IPS-20b (cell line): ENCODE results near the gene PTPA.
"Not testable (repeated sequence)": the region's sequence is repeated elsewhere in the genome, so short reads cannot be mapped to it uniquely, and the experiment has no call there.

Experiments
- H3K27ac ChIP-seq: one replicate; pipeline ENCODE4 v1.5.1; 2013; ENCODE audit warnings: low read length
- H3K27me3 ChIP-seq: 2 replicates; pipeline ENCODE4 v1.6.1; 2013; ENCODE audit warnings: mild to moderate bottlenecking, low read length, inconsistent platforms; ENCODE audit not compliant: insufficient read depth
- H3K36me3 ChIP-seq: 2 replicates; pipeline ENCODE4 v1.6.1; 2013; ENCODE audit warnings: low read depth, mild to moderate bottlenecking, inconsistent platforms, low read length, moderate library complexity; ENCODE audit not compliant: insufficient read depth
- H3K4me1 ChIP-seq: 2 replicates; pipeline ENCODE4 v1.6.1; 2013; ENCODE audit warnings: mild to moderate bottlenecking, control low read depth, inconsistent platforms, low read length, moderate library complexity; ENCODE audit not compliant: insufficient read depth
- H3K4me3 ChIP-seq: 2 replicates; pipeline ENCODE4 v1.5.1; 2013; ENCODE audit warnings: mild to moderate bottlenecking, low read length, inconsistent platforms
- H3K9ac ChIP-seq: 2 replicates; pipeline ENCODE4 v1.6.1; 2013; ENCODE audit warnings: low read depth, mild to moderate bottlenecking, inconsistent platforms, low read length, moderate library complexity
- H3K9me3 ChIP-seq: 2 replicates; pipeline ENCODE4 v1.6.1; 2013; ENCODE audit warnings: mild to moderate bottlenecking, low read depth, low read length, inconsistent platforms; ENCODE audit not compliant: insufficient read depth

Gene PTPA

DNA sequence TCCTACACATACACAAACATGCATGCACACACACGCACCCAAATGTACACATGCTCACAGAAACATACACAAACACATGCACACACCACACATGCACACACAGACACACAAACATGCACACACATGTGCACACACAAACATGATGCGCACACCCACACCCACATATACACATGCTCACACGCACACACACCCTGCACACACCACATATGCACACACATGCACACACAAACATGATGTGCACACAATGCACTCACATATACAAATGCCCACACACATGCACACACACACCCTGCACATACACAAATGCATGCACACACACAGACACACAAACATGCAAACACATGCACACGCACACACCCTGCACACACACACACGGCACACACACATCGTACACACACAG is 74.2 kb downstream of the PTPA start:
- Histone ChIP-seq H3K27me3 (peaks cover 51% of the 10 kb centered on the region), H3K4me1 (no peaks in the 10 kb centered on the region; the same call in 1 of the 2 replicates)

GRCh38 chr9:129185991-129186390 is 74.8 kb downstream of the PTPA start:
- Histone ChIP-seq H3K9me3 (peaks cover 4% of the 10 kb centered on the region; the same call in 1 of the 2 replicates), H3K9ac (no peak overlapping the region), H3K4me3 (no peak overlapping the region), H3K27me3 (peaks cover 46% of the 10 kb centered on the region), H3K4me1 (no peaks in the 10 kb centered on the region; the same call in 1 of the 2 replicates), H3K27ac (no peak overlapping the region), H3K36me3 (no peaks in the 10 kb centered on the region)

More for the DNA sequence above, 74.2 kb downstream of the PTPA start:
- peaks cover 4% of the 10 kb centered on the region; the same call in 1 of the 2 replicates for H3K9me3 ChIP-seq
- no peak overlapping the region for H3K4me3 ChIP-seq
- H3K27ac ChIP-seq, result no peak overlapping the region
- H3K9ac ChIP-seq, result no peak overlapping the region
- no peaks in the 10 kb centered on the region for H3K36me3 ChIP-seq

GRCh38 chr9:129187042-129187441 is 75.8 kb downstream of the PTPA start:
- H3K4me3 ChIP-seq, result no peak overlapping the region
- peaks cover 35% of the 10 kb centered on the region for H3K27me3 ChIP-seq
- H3K27ac ChIP-seq, result no peak overlapping the region

GRCh38 chr9:129189971-129190370 is 78.8 kb downstream of the PTPA start:
- not testable (repeated sequence) for H3K9me3 ChIP-seq, H3K4me3 ChIP-seq, H3K4me1 ChIP-seq, H3K36me3 ChIP-seq, H3K27ac ChIP-seq, H3K9ac ChIP-seq
- H3K27me3 ChIP-seq, result peaks cover 24% of the 10 kb centered on the region

More at GRCh38 chr9:129187042-129187441, 75.8 kb downstream of the PTPA start:
- Histone ChIP-seq H3K4me1 (no peaks in the 10 kb centered on the region; the same call in 1 of the 2 replicates), H3K9me3 (peaks cover 4% of the 10 kb centered on the region; the same call in 1 of the 2 replicates), H3K9ac (no peak overlapping the region), H3K36me3 (no peaks in the 10 kb centered on the region)

GRCh38 chr9:129191234-129191633 is 80.0 kb downstream of the PTPA start:
- Histone ChIP-seq H3K27me3 (peaks cover 28% of the 10 kb centered on the region), H3K27ac (no peak overlapping the region), H3K4me3 (no peak overlapping the region), H3K9ac (no peak overlapping the region), H3K36me3 (no peaks in the 10 kb centered on the region), H3K4me1 (no peaks in the 10 kb centered on the region), H3K9me3 (peaks cover 4% of the 10 kb centered on the region; the same call in 1 of the 2 replicates)

GRCh38 chr9:129193655-129194054 is 82.4 kb downstream of the PTPA start:
- no peak overlapping the region for H3K27ac ChIP-seq
- H3K27me3 ChIP-seq, result peaks cover 41% of the 10 kb centered on the region
- H3K9ac ChIP-seq, result no peak overlapping the region
- H3K9me3 ChIP-seq, result no peaks in the 10 kb centered on the region
- H3K36me3 ChIP-seq, result no peaks in the 10 kb centered on the region
- H3K4me3 ChIP-seq, result no peak overlapping the region
- no peaks in the 10 kb centered on the region for H3K4me1 ChIP-seq

GRCh38 chr9:129194221-129194620 is 83.0 kb downstream of the PTPA start:
- Histone ChIP-seq H3K36me3 (no peaks in the 10 kb centered on the region), H3K4me3 (no peak overlapping the region), H3K9ac (no peak overlapping the region; the same call in 1 of the 2 replicates), H3K27ac (no peak overlapping the region), H3K4me1 (no peaks in the 10 kb centered on the region), H3K9me3 (no peaks in the 10 kb centered on the region), H3K27me3 (peaks cover 46% of the 10 kb centered on the region)

- Histone ChIP-seq H3K27ac (no peak overlapping the region), H3K9ac (no peak overlapping the region), H3K4me1 (no peaks in the 10 kb centered on the region), H3K9me3 (no peaks in the 10 kb centered on the region), H3K4me3 (no peak overlapping the region), H3K27me3 (peaks cover 47% of the 10 kb centered on the region), H3K36me3 (no peaks in the 10 kb centered on the region)
Measured at GRCh38 chr9:129195606-129196005, 84.4 kb downstream of the PTPA start.

DNA sequence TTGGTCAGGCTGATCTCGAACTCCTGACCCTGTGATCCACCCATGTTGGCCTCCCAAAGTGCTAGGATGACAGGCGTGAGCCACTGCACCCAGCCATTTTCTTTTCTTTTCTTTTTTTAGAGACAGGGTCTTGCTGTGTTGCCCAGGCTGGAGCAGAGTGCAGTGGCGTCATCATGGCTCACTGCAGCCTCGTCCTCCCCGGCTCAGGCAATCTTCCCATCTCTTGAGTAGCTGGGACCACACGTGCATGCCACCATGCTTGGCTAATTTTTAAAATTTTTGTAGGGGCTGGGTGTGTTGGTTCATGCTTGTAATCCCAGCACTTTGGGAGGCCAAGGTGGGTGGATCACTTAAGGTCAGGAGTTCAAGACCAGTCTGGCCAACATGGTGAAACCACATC is 85.8 kb downstream of the PTPA start:
- H3K27ac ChIP-seq, H3K36me3 ChIP-seq, H3K9me3 ChIP-seq, H3K9ac ChIP-seq, H3K4me3 ChIP-seq, H3K4me1 ChIP-seq: not testable (repeated sequence)
- peaks cover 47% of the 10 kb centered on the region for H3K27me3 ChIP-seq

GRCh38 chr9:129197978-129198318 is 86.7 kb downstream of the PTPA start:
- Histone ChIP-seq H3K4me1 (no peaks in the 10 kb centered on the region), H3K9ac (no peak overlapping the region), H3K36me3 (no peaks in the 10 kb centered on the region), H3K4me3 (no peak overlapping the region), H3K9me3 (no peaks in the 10 kb centered on the region), H3K27ac (no peak overlapping the region), H3K27me3 (peaks cover 47% of the 10 kb centered on the region)
